ENCODE data around the gene GPR152.
A peak's percentile ranks its signal among the peaks of the same experiment; 100 is the strongest.
"Not testable (repeated sequence)": the region's sequence is repeated elsewhere in the genome, so short reads cannot be mapped to it uniquely, and the experiment has no call there.

The GPR152 gene

GRCh38 chr11:67476692-67477091 is 24.2 kb upstream of the GPR152 start:
- not testable (repeated sequence) for H2AK5ac ChIP-seq (ENCODE audit: low read depth, low read length); DNase-seq (ENCODE audit: low spot score); H2BK15ac ChIP-seq (ENCODE audit: low read length); H3K23ac ChIP-seq (ENCODE audit: low read depth, low read length, poor library complexity); H3K4me3 ChIP-seq (ENCODE audit: low read length in 2 of 2); H3K14ac ChIP-seq (ENCODE audit: low read length); H3K4ac ChIP-seq (ENCODE audit: low read length); H3K27ac ChIP-seq (replicated peaks; ENCODE audit: low read length); H3K79me1 ChIP-seq (ENCODE audit: low read depth, low read length); H3K9ac ChIP-seq (ENCODE audit: low read depth, low read length, poor library complexity); H3K9me3 ChIP-seq (replicated peaks in 1 of 2; ENCODE audit: control insufficient read depth in 2 of 2, insufficient read depth in 1 of 2, low read depth in 1 of 2, low read length in 2 of 2); H2BK12ac ChIP-seq (ENCODE audit: low read length); H4K8ac ChIP-seq (ENCODE audit: low read depth, low read length); H2BK120ac ChIP-seq (ENCODE audit: low read depth, low read length); H4K91ac ChIP-seq (ENCODE audit: low read depth, low read length, poor library complexity); H2BK5ac ChIP-seq (ENCODE audit: low read length); H3K27me3 ChIP-seq (ENCODE audit: control insufficient read depth in 3 of 3, insufficient read depth in 3 of 3, low read depth in 1 of 3, low read length in 3 of 3); H3K18ac ChIP-seq (ENCODE audit: low read length); H3K4me2 ChIP-seq (ENCODE audit: insufficient read depth, low read length, poor library complexity, severe bottlenecking); H3K36me3 ChIP-seq (replicated peaks in 1 of 2; ENCODE audit: control insufficient read depth in 2 of 2, insufficient read depth in 2 of 2, low read length in 2 of 2); H3K4me1 ChIP-seq (ENCODE audit: control insufficient read depth in 2 of 2, insufficient read depth in 1 of 2, low read depth in 1 of 2, low read length in 2 of 2)
- no CpG with 5 or more reads among the region's 10 CpGs for WGBS, 2 donors (ENCODE audit: extremely low coverage in 2 of 2, insufficient read length in 2 of 2, insufficient replicate concordance in 1 of 2)
- peak overlapping the region; percentile 40 for H2AFZ ChIP-seq (ENCODE audit: low read length)

DNA sequence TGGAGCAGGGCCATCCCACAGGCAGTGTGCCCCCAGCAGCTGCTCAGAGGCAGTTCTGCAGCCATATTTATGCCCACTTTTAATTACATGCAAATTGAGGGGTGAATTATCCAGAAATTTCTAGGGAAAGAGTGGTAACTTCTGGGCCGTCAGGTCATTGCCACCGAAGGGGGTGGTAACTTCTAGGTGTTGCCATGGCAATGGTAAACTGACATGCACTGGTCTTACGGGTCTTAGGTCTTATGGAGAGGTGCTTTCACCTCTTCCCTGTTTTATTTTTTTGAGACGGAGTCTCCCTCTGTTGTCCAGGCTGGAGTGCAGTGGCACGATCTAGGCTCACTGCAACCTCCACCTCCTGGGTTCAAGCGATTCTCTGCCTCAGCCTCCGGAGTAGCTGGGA is 20.4 kb upstream of the GPR152 start:
- peak overlapping the region; percentile 24 for H3K9ac ChIP-seq (ENCODE audit: low read depth, low read length, poor library complexity)
- H2BK15ac ChIP-seq (ENCODE audit: low read length) = no peak overlapping the region
- H3K4me1 ChIP-seq (ENCODE audit: control insufficient read depth in 2 of 2, insufficient read depth in 1 of 2, low read depth in 1 of 2, low read length in 2 of 2) = peaks cover 6 to 9% of the 10 kb centered on the region in 2 donors
- no peak overlapping the region for H2BK5ac ChIP-seq (ENCODE audit: low read length)
- WGBS, 2 donors (ENCODE audit: extremely low coverage in 2 of 2, insufficient read length in 2 of 2, insufficient replicate concordance in 1 of 2) = no CpG with 5 or more reads among the region's 7 CpGs
- no peak overlapping the region for H3K23ac ChIP-seq (ENCODE audit: low read depth, low read length, poor library complexity)
- no peak overlapping the region for H3K4ac ChIP-seq (ENCODE audit: low read length)
- no peak overlapping the region for H4K8ac ChIP-seq (ENCODE audit: low read depth, low read length)
- no peak overlapping the region for H2BK12ac ChIP-seq (ENCODE audit: low read length)
- no peak overlapping the region for H3K18ac ChIP-seq (ENCODE audit: low read length)
- no peak overlapping the region for H4K91ac ChIP-seq (ENCODE audit: low read depth, low read length, poor library complexity)
- peak overlapping the region; percentile 66 for H2AFZ ChIP-seq (ENCODE audit: low read length)
- H2AK5ac ChIP-seq (ENCODE audit: low read depth, low read length) = no peak overlapping the region
- H3K9me3 ChIP-seq (replicated peaks in 1 of 2; ENCODE audit: control insufficient read depth in 2 of 2, insufficient read depth in 1 of 2, low read depth in 1 of 2, low read length in 2 of 2) = no peaks in the 10 kb centered on the region
- no peak overlapping the region for H3K14ac ChIP-seq (ENCODE audit: low read length)
- H3K36me3 ChIP-seq (replicated peaks in 1 of 2; ENCODE audit: control insufficient read depth in 2 of 2, insufficient read depth in 2 of 2, low read length in 2 of 2) = no peaks in the 10 kb centered on the region
- no peak overlapping the region for H3K4me3 ChIP-seq (ENCODE audit: low read length in 2 of 2)
- peaks cover 0 to 2% (median 0%) of the 10 kb centered on the region in 3 experiments for H3K27me3 ChIP-seq (ENCODE audit: control insufficient read depth in 3 of 3, insufficient read depth in 3 of 3, low read depth in 1 of 3, low read length in 3 of 3)
- no peak overlapping the region for H3K27ac ChIP-seq (replicated peaks; ENCODE audit: low read length)
- no peak overlapping the region for H3K4me2 ChIP-seq (ENCODE audit: insufficient read depth, low read length, poor library complexity, severe bottlenecking)
- no peak for DNase-seq (ENCODE audit: low spot score)
- no peaks in the 10 kb centered on the region for H3K79me1 ChIP-seq (ENCODE audit: low read depth, low read length)
- no peak overlapping the region for H2BK120ac ChIP-seq (ENCODE audit: low read depth, low read length)

- H3K4me1 ChIP-seq (ENCODE audit: control insufficient read depth in 2 of 2, insufficient read depth in 1 of 2, low read depth in 1 of 2, low read length in 2 of 2) = peaks cover 7 to 11% of the 10 kb centered on the region in 2 donors
- H3K18ac ChIP-seq (ENCODE audit: low read length) = no peak overlapping the region
- no peak overlapping the region for H3K4me2 ChIP-seq (ENCODE audit: insufficient read depth, low read length, poor library complexity, severe bottlenecking)
- H3K4me3 ChIP-seq (ENCODE audit: low read length in 2 of 2) = no peak overlapping the region
- H2AK5ac ChIP-seq (ENCODE audit: low read depth, low read length) = peak overlapping the region; percentile 28
- H2BK12ac ChIP-seq (ENCODE audit: low read length) = no peak overlapping the region
- H4K8ac ChIP-seq (ENCODE audit: low read depth, low read length) = no peak overlapping the region
- peaks cover 0 to 2% (median 0%) of the 10 kb centered on the region in 3 experiments for H3K27me3 ChIP-seq (ENCODE audit: control insufficient read depth in 3 of 3, insufficient read depth in 3 of 3, low read depth in 1 of 3, low read length in 3 of 3)
- H3K9me3 ChIP-seq (replicated peaks in 1 of 2; ENCODE audit: control insufficient read depth in 2 of 2, insufficient read depth in 1 of 2, low read depth in 1 of 2, low read length in 2 of 2) = no peaks in the 10 kb centered on the region
- WGBS, 2 donors (ENCODE audit: extremely low coverage in 2 of 2, insufficient read length in 2 of 2, insufficient replicate concordance in 1 of 2) = no CpG with 5 or more reads among the region's 8 CpGs
- H2BK120ac ChIP-seq (ENCODE audit: low read depth, low read length) = no peak overlapping the region
- H2BK5ac ChIP-seq (ENCODE audit: low read length) = no peak overlapping the region
- no peak overlapping the region for H2BK15ac ChIP-seq (ENCODE audit: low read length)
- H3K36me3 ChIP-seq (replicated peaks in 1 of 2; ENCODE audit: control insufficient read depth in 2 of 2, insufficient read depth in 2 of 2, low read length in 2 of 2) = peaks cover 0 to 3% of the 10 kb centered on the region in 2 donors
- H3K79me1 ChIP-seq (ENCODE audit: low read depth, low read length) = peaks cover 1% of the 10 kb centered on the region
- no peak overlapping the region for H3K14ac ChIP-seq (ENCODE audit: low read length)
- no peak overlapping the region for H4K91ac ChIP-seq (ENCODE audit: low read depth, low read length, poor library complexity)
- H3K27ac ChIP-seq (replicated peaks; ENCODE audit: low read length) = no peak overlapping the region
- H3K9ac ChIP-seq (ENCODE audit: low read depth, low read length, poor library complexity) = no peak overlapping the region
- H3K23ac ChIP-seq (ENCODE audit: low read depth, low read length, poor library complexity) = no peak overlapping the region
- no peak overlapping the region for H3K4ac ChIP-seq (ENCODE audit: low read length)
- DNase-seq (ENCODE audit: low spot score) = no peak
- no peak overlapping the region for H2AFZ ChIP-seq (ENCODE audit: low read length)
These were observed 17.9 kb upstream of the GPR152 start for GRCh38 chr11:67470337-67471002.

GRCh38 chr11:67469508-67469811 is 16.9 kb upstream of the GPR152 start:
- no peaks in the 10 kb centered on the region for H3K9me3 ChIP-seq (replicated peaks in 1 of 2; ENCODE audit: control insufficient read depth in 2 of 2, insufficient read depth in 1 of 2, low read depth in 1 of 2, low read length in 2 of 2)
- H2BK5ac ChIP-seq (ENCODE audit: low read length) = no peak overlapping the region
- H4K8ac ChIP-seq (ENCODE audit: low read depth, low read length) = no peak overlapping the region
- H3K4me2 ChIP-seq (ENCODE audit: insufficient read depth, low read length, poor library complexity, severe bottlenecking) = peak overlapping the region; percentile 55
- peak overlapping the region; percentile 44 for H3K18ac ChIP-seq (ENCODE audit: low read length)
- peak overlapping the region; percentile 96 for H3K23ac ChIP-seq (ENCODE audit: low read depth, low read length, poor library complexity)
- H4K91ac ChIP-seq (ENCODE audit: low read depth, low read length, poor library complexity) = no peak overlapping the region
- DNase-seq (ENCODE audit: low spot score) = no peak
- H3K27ac ChIP-seq (replicated peaks; ENCODE audit: low read length) = peak overlapping the region; percentile 54
- no peak overlapping the region for H3K14ac ChIP-seq (ENCODE audit: low read length)
- WGBS, 2 donors (ENCODE audit: extremely low coverage in 2 of 2, insufficient read length in 2 of 2, insufficient replicate concordance in 1 of 2) = no CpG with 5 or more reads among the region's 9 CpGs
- peaks cover 0 to 6% of the 10 kb centered on the region in 2 donors for H3K36me3 ChIP-seq (replicated peaks in 1 of 2; ENCODE audit: control insufficient read depth in 2 of 2, insufficient read depth in 2 of 2, low read length in 2 of 2)
- H2AFZ ChIP-seq (ENCODE audit: low read length) = peak overlapping the region; percentile 89
- no peak overlapping the region for H3K9ac ChIP-seq (ENCODE audit: low read depth, low read length, poor library complexity)
- H2AK5ac ChIP-seq (ENCODE audit: low read depth, low read length) = no peak overlapping the region
- peaks cover 5% of the 10 kb centered on the region for H3K79me1 ChIP-seq (ENCODE audit: low read depth, low read length)
- H2BK120ac ChIP-seq (ENCODE audit: low read depth, low read length) = no peak overlapping the region
- peaks cover 0 to 2% (median 0%) of the 10 kb centered on the region in 3 experiments for H3K27me3 ChIP-seq (ENCODE audit: control insufficient read depth in 3 of 3, insufficient read depth in 3 of 3, low read depth in 1 of 3, low read length in 3 of 3)
- no peak overlapping the region for H3K4ac ChIP-seq (ENCODE audit: low read length)
- H3K4me1 ChIP-seq (ENCODE audit: control insufficient read depth in 2 of 2, insufficient read depth in 1 of 2, low read depth in 1 of 2, low read length in 2 of 2) = peaks cover 10 to 11% of the 10 kb centered on the region in 2 donors
- H2BK15ac ChIP-seq (ENCODE audit: low read length) = no peak overlapping the region
- no peak overlapping the region for H2BK12ac ChIP-seq (ENCODE audit: low read length)
- H3K4me3 ChIP-seq (ENCODE audit: low read length in 2 of 2) = peak overlapping the region; percentile 38 to 76
